KBM-7 (cell line): ENCODE measurements around the gene FAM53B.
"Not testable (repeated sequence)": the region's sequence is repeated elsewhere in the genome, so short reads cannot be mapped to it uniquely, and the experiment has no call there.

Experiments used
- DNase-seq: peaks from one replicate; pipeline ENCODE4 v3.0.0-alpha.2; 2015
- in situ Hi-C: fragments of 300-500 bp; cut with MboI; formaldehyde crosslinking; loops from 2 replicates; pipeline ENCODE4 v1.14.3; 2020; ENCODE audit warnings: low sequenced_read_pairs, low pct_unique_long_range_greater_than_20kb, mixed read lengths

FAM53B gene

DNA sequence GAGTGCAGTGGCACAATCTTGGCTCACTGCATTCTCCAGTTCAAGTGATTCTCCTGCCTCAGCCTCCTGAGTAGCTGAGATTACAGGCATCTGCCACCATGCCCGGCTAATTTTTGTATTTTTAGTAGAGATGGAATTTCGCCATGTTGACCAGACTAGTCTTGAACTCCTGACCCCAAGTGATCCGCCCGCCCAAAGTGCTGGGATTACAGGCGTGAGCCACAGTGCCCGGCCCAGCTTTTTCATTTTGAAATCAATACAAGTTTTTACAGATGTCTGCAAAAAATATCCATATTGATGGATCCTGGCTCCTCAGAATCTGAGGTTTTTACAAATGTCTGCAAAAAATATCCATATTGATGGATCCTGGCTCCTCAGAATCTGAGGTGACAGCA lies 155.8 kb downstream of the FAM53B start:
- in situ Hi-C loops, DNase-seq: not testable (repeated sequence)

DNA sequence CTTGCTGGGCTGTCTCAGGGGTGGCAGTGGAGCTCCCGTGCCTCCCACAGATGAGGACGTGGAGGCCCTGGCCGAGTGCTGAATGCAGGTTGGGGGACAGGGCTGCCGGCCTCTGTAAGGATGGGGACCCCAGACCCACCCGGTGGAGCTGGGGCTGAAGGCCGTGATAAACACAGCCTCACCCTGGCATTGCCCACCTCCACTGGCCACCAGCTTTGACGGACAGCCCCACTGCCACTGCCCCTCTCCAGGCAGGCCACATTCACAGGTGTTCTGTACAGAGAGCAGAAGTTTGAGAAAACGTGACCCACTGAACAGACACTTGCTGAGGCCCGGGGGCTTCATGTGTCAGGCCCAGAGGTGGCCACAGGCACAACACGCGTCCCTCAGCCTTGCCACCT lies 156.4 kb downstream of the FAM53B start:
- in situ Hi-C loops, result no loop called here
- no peak for DNase-seq

GRCh38 chr10:124586142-124586541 lies 158.0 kb downstream of the FAM53B start:
- no peak for DNase-seq
- in situ Hi-C loops, result no loop called here

- in situ Hi-C loops, result no loop called here
- DNase-seq, result no peak
Observed at GRCh38 chr10:124579011-124579399, 165.2 kb downstream of the FAM53B start.

GRCh38 chr10:124578231-124579010 lies 165.8 kb downstream of the FAM53B start:
- in situ Hi-C loops, result no loop called here
- DNase-seq, result no peak

DNA sequence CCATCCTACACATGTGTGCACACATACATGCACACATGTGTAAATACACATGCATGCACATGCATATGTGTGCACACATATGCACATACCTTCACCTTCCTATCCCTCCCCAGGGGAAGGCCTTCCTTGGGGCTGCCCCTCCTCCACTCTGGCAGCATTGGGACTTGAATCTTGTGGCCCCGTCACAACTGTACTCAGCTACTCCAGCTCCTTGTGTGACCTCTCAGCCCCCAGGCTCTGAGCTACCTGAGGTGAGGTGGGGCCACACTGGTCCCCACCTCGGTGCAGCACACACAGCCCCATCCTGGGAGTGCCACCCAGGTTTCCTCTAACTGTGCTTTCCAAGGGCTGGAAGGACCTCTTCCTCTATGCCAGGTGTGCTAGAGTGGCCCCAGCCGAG lies 166.5 kb downstream of the FAM53B start:
- no peak for DNase-seq
- in situ Hi-C loops, result no loop called here

GRCh38 chr10:124576526-124577420 lies 167.4 kb downstream of the FAM53B start:
- in situ Hi-C loops, result no loop called here
- no peak for DNase-seq

DNA sequence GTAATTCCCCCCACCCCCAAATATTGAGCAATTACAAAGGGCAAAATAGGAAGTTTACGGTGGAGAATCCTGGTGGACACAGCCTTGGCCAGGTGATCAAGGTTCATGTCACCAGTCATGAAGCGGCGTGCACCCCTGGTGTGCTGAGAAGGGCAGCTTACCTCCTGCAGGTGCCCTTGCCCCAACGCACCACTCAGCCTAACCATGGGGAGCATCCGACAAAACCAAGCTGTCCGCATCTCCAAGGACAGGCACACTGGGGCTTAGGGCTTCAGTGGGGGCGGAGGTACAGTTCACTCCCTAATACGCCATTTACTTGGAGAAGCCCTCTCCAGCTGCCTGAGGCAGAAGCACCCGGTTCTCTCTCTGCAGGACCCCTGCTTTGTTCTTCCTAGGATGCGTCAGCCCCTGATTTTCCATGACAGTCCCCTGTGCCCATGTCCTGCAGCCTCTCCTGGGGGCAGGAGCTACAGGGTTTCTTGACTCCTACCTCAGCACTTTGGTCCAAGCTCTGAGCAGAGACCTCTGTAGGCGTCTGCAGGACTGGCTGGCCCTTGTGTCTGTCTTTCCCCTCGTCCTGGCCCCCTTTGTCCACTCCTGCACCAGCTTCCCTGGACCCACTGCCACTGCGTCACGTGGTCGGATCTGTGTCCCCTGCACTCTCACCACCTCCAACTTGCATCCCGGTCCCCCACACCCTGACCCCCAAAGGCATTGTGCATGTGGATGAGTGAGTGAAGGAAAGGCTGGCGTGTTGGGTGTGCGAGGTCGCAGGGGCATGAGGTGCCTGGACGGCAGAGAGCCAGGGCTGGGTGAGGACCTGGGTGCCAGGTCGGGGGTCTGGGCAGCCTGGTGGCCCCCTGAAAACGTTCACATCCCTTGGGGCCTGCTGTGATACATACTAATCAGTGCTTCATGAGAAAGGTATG lies 168.8 kb downstream of the FAM53B start:
- in situ Hi-C loops, result no loop called here
- no peak for DNase-seq

DNA sequence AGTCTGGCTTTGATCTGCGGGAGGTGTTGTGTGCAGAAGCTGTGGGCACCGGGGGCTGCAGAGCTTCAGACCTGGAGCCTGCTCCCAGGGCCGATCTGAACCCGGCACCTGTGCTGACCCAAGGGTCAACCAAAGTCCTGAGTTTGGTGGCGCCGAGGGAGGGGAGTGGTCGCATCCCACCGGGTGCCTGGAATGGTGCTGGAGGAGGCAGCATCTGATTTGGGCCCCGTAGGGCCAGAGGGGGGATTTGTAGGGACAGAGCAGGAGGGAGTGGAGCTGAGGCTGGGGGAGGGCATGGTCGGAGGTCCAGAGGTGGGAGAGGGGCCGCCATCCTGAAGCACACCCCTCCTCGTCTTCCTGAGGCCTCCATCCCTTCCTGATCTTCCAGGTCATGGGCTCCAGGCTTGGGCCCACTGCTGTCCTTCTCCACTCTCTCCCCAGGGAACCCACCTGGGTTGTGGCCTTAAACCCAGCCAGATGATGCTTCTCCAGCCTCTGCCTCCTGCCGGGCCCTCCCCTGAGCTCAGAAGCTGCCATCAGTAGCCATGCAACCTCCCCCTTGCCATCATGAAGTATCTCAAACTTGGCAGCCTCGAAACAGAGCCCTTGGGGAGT lies 169.6 kb downstream of the FAM53B start:
- in situ Hi-C loops, result no loop called here
- DNase-seq, result no peak

GRCh38 chr10:124573726-124574455 lies 170.3 kb downstream of the FAM53B start:
- in situ Hi-C loops, result no loop called here
- DNase-seq, result no peak

- in situ Hi-C loops, result no loop called here
- DNase-seq, result no peak
Observed at GRCh38 chr10:124572751-124573150, 171.4 kb downstream of the FAM53B start.

DNA sequence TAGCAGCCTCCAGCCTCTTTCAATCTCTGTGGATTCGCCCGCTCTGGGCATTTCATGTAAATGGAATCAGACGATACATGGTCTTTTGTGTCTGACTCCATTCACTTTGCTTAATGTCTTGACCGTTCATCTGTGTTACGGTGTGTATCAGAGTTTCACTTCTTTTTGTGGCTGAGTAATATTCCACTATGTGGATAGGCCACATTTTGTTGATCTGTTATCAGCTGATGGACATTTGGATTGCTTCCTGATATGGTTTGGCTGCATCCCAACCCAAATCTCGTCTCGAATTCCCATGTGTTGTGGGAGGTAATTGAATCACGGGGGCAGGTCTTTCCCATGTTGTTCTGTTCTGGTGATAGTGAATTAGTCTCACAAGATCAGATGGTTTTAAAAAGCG lies 173.5 kb downstream of the FAM53B start:
- in situ Hi-C loops, result no loop called here

DNA sequence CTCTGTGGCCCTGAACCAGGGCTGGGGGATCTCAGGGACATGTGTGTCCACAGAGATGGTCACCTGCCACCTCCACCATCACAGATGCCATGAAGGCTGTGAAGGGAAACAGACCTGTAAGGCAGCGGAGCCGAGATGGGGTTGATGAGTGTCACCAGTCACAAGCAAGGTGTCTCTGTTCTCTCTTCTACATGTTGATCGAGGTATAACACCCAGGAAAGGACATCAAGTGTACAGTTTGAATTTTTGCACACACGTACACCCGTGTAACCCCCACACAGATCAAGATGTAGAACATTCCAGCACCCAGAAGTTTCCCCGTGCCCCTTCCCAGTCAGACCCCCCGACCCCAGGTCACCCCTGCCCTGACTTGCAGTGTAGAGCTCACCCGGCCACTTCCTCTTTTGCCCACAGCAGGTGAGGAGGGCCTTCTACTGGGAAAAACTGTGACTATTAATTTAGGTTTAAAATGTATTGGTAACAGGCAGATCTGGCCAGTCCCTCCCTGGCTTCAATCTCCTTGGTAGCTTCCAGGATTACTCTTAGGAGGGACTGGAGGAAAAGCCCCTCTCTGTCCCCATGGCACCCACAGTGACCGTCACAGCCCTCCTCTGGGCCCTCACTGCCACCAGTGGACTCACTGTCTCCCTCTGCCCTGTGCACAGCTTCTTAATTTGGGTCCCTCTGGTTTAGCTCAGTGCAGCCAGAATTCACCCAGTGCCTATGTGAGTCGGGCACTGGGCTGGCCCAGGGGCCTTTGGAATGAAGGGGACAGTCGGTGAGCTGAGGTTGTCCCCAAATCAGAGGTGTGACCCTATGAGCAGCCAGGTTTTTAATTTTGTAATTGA lies 174.3 kb downstream of the FAM53B start:
- in situ Hi-C loops, result no loop called here
- DNase-seq, result peak; percentile 32

More for the DNA sequence above, 173.5 kb downstream of the FAM53B start:
- DNase-seq, result no peak
